Activated CD8-positive, alpha-beta memory T cell treated with anti-CD3 and anti-CD28 coated beads, Interleukin-2, amount 50 U/mL, for 24 hours (primary cell): ENCODE data around the gene RPL19.
A peak's percentile ranks its signal among the peaks of the same experiment; 100 is the strongest.
"Not testable (repeated sequence)": the region's sequence is repeated elsewhere in the genome, so short reads cannot be mapped to it uniquely, and the experiment has no call there.

Source experiments
- DNase-seq: peaks from one replicate; pipeline ENCODE4 v3.0.0-alpha.2; 2020; ENCODE audit errors: extremely low read depth

Gene RPL19

DNA sequence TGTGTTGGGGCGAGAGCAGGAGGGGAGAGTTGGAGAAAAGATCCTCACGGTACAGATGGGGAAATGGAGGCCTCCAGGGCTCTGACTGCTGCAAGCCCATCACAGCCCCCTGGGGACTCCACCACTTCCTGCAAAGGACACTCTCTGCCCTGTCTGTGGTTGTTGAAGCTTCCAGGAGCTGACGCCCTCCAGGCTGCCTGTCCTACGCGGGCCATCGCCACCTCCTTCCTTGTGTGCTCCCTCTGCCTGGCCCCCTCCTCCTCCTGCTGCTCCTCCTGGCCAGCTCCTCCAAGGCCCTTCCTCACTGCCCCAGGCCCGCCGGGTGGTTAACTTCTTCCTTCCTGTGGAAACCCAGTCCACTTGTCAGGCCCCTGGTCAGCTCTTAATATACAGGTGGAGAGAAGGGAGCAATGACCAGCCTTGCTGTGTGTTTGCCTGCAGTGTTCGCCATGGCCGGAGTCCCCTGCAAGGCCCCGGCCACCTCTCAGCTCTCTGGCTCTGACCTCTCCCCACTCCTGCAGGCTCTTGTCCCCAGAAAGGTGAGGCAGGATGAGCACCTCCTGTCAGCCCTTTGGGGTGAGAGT, 44.0 kb downstream of the RPL19 start:
- DNase-seq: no peak

GRCh38 chr17:39244600-39245570, 44.8 kb downstream of the RPL19 start:
- DNase-seq: peak; percentile 66

DNA sequence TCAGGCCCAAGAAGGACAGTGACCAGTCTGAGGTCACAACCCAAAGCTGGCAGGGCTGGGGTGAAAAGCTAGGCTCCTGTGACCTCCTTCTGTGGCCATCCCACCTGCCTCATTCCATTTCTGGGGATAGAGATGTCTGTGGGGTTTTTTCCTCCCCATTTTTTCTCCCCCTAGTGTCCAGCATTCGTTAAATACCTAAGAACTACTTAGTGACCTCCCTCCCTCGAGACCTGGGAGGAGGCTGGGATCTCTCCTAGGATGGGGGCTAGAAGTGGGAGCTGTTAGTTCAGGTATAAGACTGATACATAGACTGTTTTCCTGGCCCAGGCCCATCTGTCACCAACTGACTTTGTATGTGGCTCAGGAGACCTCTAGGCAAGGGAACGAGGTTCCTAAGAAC, 46.2 kb downstream of the RPL19 start:
- DNase-seq: no peak

DNA sequence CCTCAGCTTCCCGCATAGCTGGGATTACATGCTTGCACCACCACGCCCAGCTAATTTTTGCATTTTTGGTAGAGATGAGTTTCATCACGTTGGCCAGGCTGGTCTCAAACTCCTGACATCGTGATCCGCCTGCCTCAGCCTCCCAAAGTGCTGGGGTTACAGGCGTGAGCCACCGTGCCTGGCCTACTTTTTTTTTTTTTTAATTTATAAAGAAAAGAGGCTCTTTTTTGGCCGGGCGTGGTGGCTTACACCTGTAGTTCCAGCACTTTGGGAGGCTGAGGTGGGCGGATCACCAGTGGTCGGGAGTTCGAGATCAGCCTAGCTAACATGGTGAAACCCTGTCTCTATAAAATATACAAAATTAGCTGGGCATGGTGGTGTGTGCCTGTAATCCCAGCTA, 50.0 kb downstream of the RPL19 start:
- DNase-seq: not testable (repeated sequence)

- DNase-seq: no peak
Observed at GRCh38 chr17:39251997-39252396, 51.9 kb downstream of the RPL19 start.

GRCh38 chr17:39252788-39253460, 52.8 kb downstream of the RPL19 start:
- no peak for DNase-seq
